ENCODE results near the gene EME1.
"Not testable (repeated sequence)": the region's sequence is repeated elsewhere in the genome, so short reads cannot be mapped to it uniquely, and the experiment has no call there.

Gene EME1

DNA sequence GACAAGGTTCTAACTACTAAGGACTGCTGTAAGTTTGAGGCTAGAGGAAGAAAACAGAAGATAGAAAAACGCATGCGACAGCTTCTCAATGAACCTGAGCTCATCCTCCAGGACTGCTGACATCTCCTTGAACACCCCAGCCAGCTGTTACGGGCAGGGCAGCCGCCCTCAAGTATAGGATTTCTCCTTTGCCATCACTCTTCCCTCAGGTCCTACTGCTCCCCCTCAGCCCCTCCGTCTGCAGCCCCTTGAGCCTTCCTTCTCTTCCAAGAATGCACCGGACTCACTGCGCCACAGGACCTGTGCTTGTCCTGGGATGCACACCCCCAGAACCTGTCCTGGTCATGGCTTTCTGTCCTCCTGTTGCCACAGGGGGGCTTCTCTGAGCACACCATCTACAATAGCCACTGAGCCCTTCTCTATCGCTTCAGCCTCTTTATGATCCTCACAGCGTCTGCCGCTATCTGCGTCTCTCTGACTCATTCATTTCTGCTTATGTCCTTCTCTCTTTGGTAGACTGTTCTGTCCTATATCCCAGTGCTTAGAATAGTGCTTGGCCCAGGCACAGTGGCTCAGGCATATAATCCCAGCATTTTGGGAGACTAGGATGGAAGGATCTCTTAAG lies 42.8 kb upstream of the EME1 start:
- H3K4me3 ChIP-seq (replicated peaks; ENCODE audit: low read depth, low read length): no peak overlapping the region
- DNase-seq (ENCODE audit: low read depth): no peak
- no peak for TF ChIP-seq CTCF (IDR thresholded peaks at IDR 0.05; ENCODE audit: low read length, missing control alignments)

- no peak overlapping the region for H3K4me3 ChIP-seq (replicated peaks; ENCODE audit: low read depth, low read length)
- TF ChIP-seq CTCF (IDR thresholded peaks at IDR 0.05; ENCODE audit: low read length, missing control alignments): no peak
- peak; percentile 81 for DNase-seq (ENCODE audit: low read depth)
These were observed 41.8 kb upstream of the EME1 start for GRCh38 chr17:50331085-50331791.

DNA sequence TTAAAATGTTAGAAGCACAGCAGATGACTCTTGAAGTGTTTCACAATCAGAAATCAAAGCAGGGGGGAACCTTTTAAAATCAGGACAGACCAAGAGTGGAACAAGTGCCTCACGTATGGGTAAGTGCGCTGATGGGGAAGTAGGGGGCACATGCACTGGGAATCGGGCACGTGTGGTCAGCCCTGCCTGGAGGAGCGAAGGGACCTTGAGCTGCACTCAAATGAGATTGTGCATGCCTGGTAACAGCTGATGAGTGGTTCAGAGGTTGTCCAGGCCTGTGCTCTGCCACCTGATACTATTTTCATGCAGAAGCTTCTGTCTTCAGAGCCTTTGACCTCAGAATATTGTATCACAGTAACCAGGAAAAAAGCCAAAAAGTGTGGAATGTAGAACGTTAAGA lies 40.8 kb upstream of the EME1 start:
- no peak overlapping the region for H3K4me3 ChIP-seq (replicated peaks; ENCODE audit: low read depth, low read length)
- DNase-seq (ENCODE audit: low read depth): no peak
- TF ChIP-seq CTCF (IDR thresholded peaks at IDR 0.05; ENCODE audit: low read length, missing control alignments): no peak

- not testable (repeated sequence) for H3K4me3 ChIP-seq (replicated peaks; ENCODE audit: low read depth, low read length); DNase-seq (ENCODE audit: low read depth)
These were observed 39.6 kb upstream of the EME1 start for GRCh38 chr17:50333291-50334057.

DNA sequence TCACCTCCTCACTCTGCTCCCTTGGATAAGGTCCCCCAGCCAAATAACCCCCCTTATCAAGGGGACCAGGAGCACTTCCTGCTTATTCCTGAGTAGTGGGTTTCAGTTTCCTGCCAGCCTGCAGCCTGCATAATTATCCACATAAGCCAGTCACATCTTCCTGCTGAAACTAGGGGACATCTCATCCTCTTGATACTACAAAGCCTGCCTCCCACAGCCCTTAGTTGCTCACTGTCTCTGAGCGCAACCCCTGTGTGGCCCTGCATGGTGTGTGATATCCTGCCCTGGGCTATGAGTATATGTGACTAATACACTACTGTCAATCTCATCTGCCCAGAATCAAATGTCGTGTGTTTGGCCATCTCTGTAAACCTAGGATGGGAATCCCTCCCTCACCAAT lies 35.1 kb upstream of the EME1 start:
- H3K4me3 ChIP-seq (replicated peaks; ENCODE audit: low read depth, low read length): no peak overlapping the region
- no peak for TF ChIP-seq CTCF (IDR thresholded peaks at IDR 0.05; ENCODE audit: low read length, missing control alignments)
- no peak for DNase-seq (ENCODE audit: low read depth)

- no peak for TF ChIP-seq CTCF (IDR thresholded peaks at IDR 0.05; ENCODE audit: low read length, missing control alignments)
- DNase-seq (ENCODE audit: low read depth): no peak
These were observed 34.4 kb upstream of the EME1 start for GRCh38 chr17:50338645-50339044.

GRCh38 chr17:50339381-50339780 lies 33.6 kb upstream of the EME1 start:
- TF ChIP-seq CTCF (IDR thresholded peaks at IDR 0.05; ENCODE audit: low read length, missing control alignments): no peak
- DNase-seq (ENCODE audit: low read depth): no peak
- H3K4me3 ChIP-seq (replicated peaks; ENCODE audit: low read depth, low read length): no peak overlapping the region

More at GRCh38 chr17:50338645-50339044, 34.4 kb upstream of the EME1 start:
- no peak overlapping the region for H3K4me3 ChIP-seq (replicated peaks; ENCODE audit: low read depth, low read length)

Measured in fibroblast of pulmonary artery (primary cell).